ENCODE measurements around the gene ZNF718. TPM values are rescaled to one million over a fixed set of nuclear protein-coding genes. Genes with fewer than 3 reads are reported as not detected.

Gene ZNF718
- polyA plus RNA-seq, 10 donors, result 3.5 to 12.7 (median 8.3) TPM

Other genes with a start within 250 kb of the ZNF718 start
- gene ZNF595, start 71.2 kb upstream of the ZNF718 start, polyA plus RNA-seq (ENCODE audit: insufficient read length in 10 of 10), result 10 to 100 TPM in 6 of 10 donors, 1 to 10 TPM in 4; 7.2 to 12.9 (median 10.4) TPM
- gene ZNF732, start 181.0 kb downstream of the ZNF718 start, polyA plus RNA-seq (ENCODE audit: insufficient read length in 10 of 10), result 1 to 10 TPM in 7 of 10 donors, under 1 TPM in 3; 0.58 to 1.6 (median 1.2) TPM
- gene ZNF141, start 213.3 kb downstream of the ZNF718 start, polyA plus RNA-seq (ENCODE audit: insufficient read length in 10 of 10), result 10 to 100 TPM; 10.1 to 20.7 (median 14.0) TPM

Measured in muscle of back (tissue), 10 donors.